Inflammatory macrophage treated with lipopolysaccharide for 4 hours (primary cell): Measurements from ENCODE around the gene AGFG1.
"Not testable (repeated sequence)": the region's sequence is repeated elsewhere in the genome, so short reads cannot be mapped to it uniquely, and the experiment has no call there.

Experiments used
- DNase-seq: peaks from one replicate; pipeline ENCODE4 v3.0.0-alpha.2; 2020

The AGFG1 gene

GRCh38 chr2:227545990-227546389 lies 74.0 kb downstream of the AGFG1 start:
- DNase-seq, result no peak

GRCh38 chr2:227551836-227552235 lies 79.9 kb downstream of the AGFG1 start:
- no peak for DNase-seq

GRCh38 chr2:227562581-227562980 lies 90.6 kb downstream of the AGFG1 start:
- DNase-seq, result no peak

GRCh38 chr2:227565080-227565479 lies 93.1 kb downstream of the AGFG1 start:
- DNase-seq, result no peak

GRCh38 chr2:227566012-227566411 lies 94.1 kb downstream of the AGFG1 start:
- DNase-seq, result no peak

GRCh38 chr2:227568852-227569169 lies 96.9 kb downstream of the AGFG1 start:
- DNase-seq, result no peak

GRCh38 chr2:227570615-227571014 lies 98.7 kb downstream of the AGFG1 start:
- no peak for DNase-seq

GRCh38 chr2:227576110-227576509 lies 104.2 kb downstream of the AGFG1 start:
- no peak for DNase-seq

GRCh38 chr2:227576812-227577211 lies 104.9 kb downstream of the AGFG1 start:
- DNase-seq, result no peak

- DNase-seq, result no peak
Observed at GRCh38 chr2:227577555-227577954, 105.6 kb downstream of the AGFG1 start.

GRCh38 chr2:227578642-227579041 lies 106.7 kb downstream of the AGFG1 start:
- DNase-seq, result no peak

GRCh38 chr2:227579791-227580190 lies 107.8 kb downstream of the AGFG1 start:
- DNase-seq, result no peak

- DNase-seq, result no peak
Observed at GRCh38 chr2:227582369-227582768, 110.4 kb downstream of the AGFG1 start.

GRCh38 chr2:227592694-227593387 lies 120.9 kb downstream of the AGFG1 start:
- DNase-seq, result peak; percentile 20

GRCh38 chr2:227595797-227596196 lies 123.8 kb downstream of the AGFG1 start:
- DNase-seq, result no peak

- DNase-seq, result no peak
Observed at GRCh38 chr2:227597036-227597435, 125.1 kb downstream of the AGFG1 start.

GRCh38 chr2:227597998-227598397 lies 126.0 kb downstream of the AGFG1 start:
- no peak for DNase-seq

- not testable (repeated sequence) for DNase-seq
Observed at GRCh38 chr2:227598835-227599503, 127.0 kb downstream of the AGFG1 start, which contains the start of gene SCYGR2. Gene SCYGR2, plus strand, starts transcription at chr2:227598893. Its CDS starts 0 bp downstream, at chr2:227598893.

GRCh38 chr2:227602358-227602757 lies 130.4 kb downstream of the AGFG1 start:
- no peak for DNase-seq

- DNase-seq, result no peak
Observed at GRCh38 chr2:227606476-227606875, 134.5 kb downstream of the AGFG1 start.

GRCh38 chr2:227607941-227608340 lies 136.0 kb downstream of the AGFG1 start:
- no peak for DNase-seq

- DNase-seq, result peak; percentile 90
Observed at GRCh38 chr2:227608561-227609338, 136.8 kb downstream of the AGFG1 start.

- DNase-seq, result no peak
Observed at GRCh38 chr2:227610123-227610522, 138.2 kb downstream of the AGFG1 start.
